Neuron (in vitro differentiated cells): ENCODE results near the gene PXDC1.
A peak's percentile ranks its signal among the peaks of the same experiment; 100 is the strongest.

Source experiments
- H2AFZ ChIP-seq: one replicate; pipeline ENCODE4 v1.6.1; 2013; ENCODE audit warnings: low read depth, mild to moderate bottlenecking, inconsistent platforms, low read length, moderate library complexity
- H3K27me3 ChIP-seq: one replicate; pipeline ENCODE4 v1.6.1; 2013; ENCODE audit warnings: low read length; ENCODE audit not compliant: insufficient read depth
- H3K36me3 ChIP-seq: one replicate; pipeline ENCODE4 v1.6.1; 2013; ENCODE audit warnings: low read length; ENCODE audit not compliant: insufficient read depth
- H3K4me1 ChIP-seq: one replicate; pipeline ENCODE4 v1.6.1; 2013; ENCODE audit warnings: low read length; ENCODE audit not compliant: insufficient read depth
- H3K4me3 ChIP-seq: 2 replicates; pipeline ENCODE4 v1.5.1; 2013; ENCODE audit warnings: mild to moderate bottlenecking, low read length, moderate library complexity
- H3K9me3 ChIP-seq: one replicate; pipeline ENCODE4 v1.6.1; 2013; ENCODE audit warnings: low read length

PXDC1 gene, protein sequence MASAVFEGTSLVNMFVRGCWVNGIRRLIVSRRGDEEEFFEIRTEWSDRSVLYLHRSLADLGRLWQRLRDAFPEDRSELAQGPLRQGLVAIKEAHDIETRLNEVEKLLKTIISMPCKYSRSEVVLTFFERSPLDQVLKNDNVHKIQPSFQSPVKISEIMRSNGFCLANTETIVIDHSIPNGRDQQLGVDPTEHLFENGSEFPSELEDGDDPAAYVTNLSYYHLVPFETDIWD

GRCh38 chr6:3751077-3751729 is at the start of gene PXDC1:
Gene PXDC1, minus strand, starts transcription at chr6:3751713. Its CDS starts 182 bp downstream, at chr6:3751531.
- peak within 1 kb of the TSS; percentile 72 for H2AFZ ChIP-seq
- H3K27me3 ChIP-seq = no peaks in the 10 kb centered on the region
- peaks cover 30% of the 10 kb centered on the region for H3K4me1 ChIP-seq
- H3K4me3 ChIP-seq = peak within 1 kb of the TSS; percentile 95
- H3K9me3 ChIP-seq = no peaks in the 10 kb centered on the region
- H3K36me3 ChIP-seq = no peaks in the 10 kb centered on the region

DNA sequence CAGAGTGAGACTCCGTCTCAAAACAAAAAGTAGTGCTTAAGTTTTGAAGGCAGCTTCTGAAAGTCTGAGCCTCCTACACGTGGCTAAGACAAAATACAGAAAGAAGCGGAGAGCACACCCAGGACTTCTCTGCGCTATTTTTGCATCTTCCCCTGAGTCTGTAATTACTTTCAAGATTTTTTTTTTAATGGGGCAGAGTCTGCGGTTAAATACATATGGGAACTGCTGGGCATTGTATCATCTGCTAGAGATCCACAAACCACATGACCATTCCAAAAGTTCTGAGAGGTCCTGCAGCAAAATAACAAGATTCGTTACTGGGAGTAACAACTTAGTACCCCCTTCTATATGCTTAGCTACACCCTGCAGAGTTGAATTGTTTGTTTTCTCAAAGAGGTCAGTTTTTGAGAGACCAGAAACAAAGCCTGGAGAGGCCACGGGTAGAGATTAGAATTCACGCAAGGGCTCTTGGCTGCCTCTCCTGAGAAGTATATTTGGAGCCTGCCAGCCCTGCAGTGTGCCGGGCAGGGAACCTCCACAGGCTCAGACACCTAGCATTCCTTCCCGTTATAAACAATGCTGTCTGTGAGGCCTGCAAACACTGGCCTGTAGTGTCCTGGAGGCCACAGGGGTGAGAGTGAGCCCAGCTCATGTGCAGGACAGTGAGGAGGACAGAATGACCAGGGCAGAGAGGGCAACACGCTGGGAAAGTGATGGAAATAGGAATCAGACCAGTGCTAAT is 49.5 kb upstream of the PXDC1 start:
- Histone ChIP-seq H3K9me3 (no peaks in the 10 kb centered on the region), H3K4me1 (peaks cover 50% of the 10 kb centered on the region), H2AFZ (no peak overlapping the region), H3K27me3 (no peaks in the 10 kb centered on the region), H3K4me3 (no peak overlapping the region), H3K36me3 (no peaks in the 10 kb centered on the region)

- Histone ChIP-seq H3K4me3 (no peak overlapping the region), H2AFZ (no peak overlapping the region), H3K27me3 (no peaks in the 10 kb centered on the region), H3K4me1 (peaks cover 57% of the 10 kb centered on the region), H3K36me3 (no peaks in the 10 kb centered on the region), H3K9me3 (no peaks in the 10 kb centered on the region)
Observed at GRCh38 chr6:3799719-3800118, 48.2 kb upstream of the PXDC1 start.

DNA sequence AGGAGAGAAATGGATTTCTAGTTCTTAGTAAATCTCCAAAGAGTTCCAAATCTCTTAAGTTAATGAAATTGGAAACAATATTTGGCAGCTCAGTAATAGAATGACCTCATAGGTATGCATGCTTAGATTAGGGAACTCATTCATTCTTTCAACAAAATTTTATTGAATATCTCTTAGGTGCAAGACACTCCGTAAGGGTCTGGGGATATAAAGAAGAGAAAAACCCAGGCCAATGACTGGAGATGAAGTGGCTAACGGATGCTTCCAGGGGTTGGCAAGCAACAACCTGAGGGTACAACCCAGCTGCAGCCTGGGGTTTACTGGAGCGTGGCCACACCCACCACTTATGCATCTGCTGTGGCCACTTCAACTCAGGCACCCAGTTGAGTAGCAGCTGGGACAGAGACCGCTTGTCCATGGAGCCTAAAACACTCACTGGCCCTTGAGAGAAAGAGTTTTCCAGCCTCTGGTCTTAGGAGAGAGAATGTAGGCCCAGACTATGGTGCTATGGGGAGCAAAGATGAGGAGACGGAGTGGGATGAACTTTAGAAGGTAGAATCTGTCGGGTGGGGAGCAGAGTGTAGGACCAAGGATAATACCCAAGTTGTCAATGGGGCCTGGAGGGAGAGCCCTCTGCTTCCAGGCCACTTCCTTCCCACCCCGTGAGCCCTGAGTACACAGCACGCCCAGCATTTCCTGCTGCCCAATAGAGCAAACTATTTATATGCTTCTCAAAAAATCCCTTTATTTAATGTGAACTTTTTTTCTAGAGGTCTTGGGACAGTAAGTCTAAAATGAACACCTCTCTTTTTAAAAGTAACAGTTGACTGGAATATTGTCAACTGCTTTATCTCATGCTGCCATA is 46.8 kb upstream of the PXDC1 start:
- H3K36me3 ChIP-seq = no peaks in the 10 kb centered on the region

GRCh38 chr6:3797231-3798054 is 45.9 kb upstream of the PXDC1 start:
- Histone ChIP-seq H2AFZ (no peak overlapping the region), H3K4me3 (no peak overlapping the region), H3K27me3 (no peaks in the 10 kb centered on the region), H3K4me1 (peaks cover 59% of the 10 kb centered on the region), H3K9me3 (no peaks in the 10 kb centered on the region), H3K36me3 (no peaks in the 10 kb centered on the region)

More for the DNA sequence above, 46.8 kb upstream of the PXDC1 start:
- Histone ChIP-seq H3K9me3 (no peaks in the 10 kb centered on the region), H3K27me3 (no peaks in the 10 kb centered on the region), H3K4me1 (peaks cover 59% of the 10 kb centered on the region), H3K4me3 (no peak overlapping the region), H2AFZ (no peak overlapping the region)

DNA sequence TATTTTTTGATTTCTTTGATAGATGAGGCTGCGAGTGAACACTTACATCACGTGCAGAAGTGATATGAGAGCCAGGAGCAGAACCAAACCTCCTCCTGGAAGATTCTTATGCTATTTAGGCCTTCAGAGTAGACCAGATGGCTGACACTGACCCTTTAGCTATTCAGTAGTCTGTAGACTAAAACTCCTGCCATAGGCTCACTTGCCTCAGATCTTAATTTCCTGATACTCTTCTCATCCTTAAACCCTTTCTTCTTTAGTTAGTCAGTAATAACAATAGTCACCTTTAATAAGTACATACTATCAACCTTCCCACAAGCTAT is 45.2 kb upstream of the PXDC1 start:
- Histone ChIP-seq H3K36me3 (no peaks in the 10 kb centered on the region), H3K9me3 (no peaks in the 10 kb centered on the region), H3K4me3 (peak overlapping the region; percentile 3), H3K4me1 (peaks cover 53% of the 10 kb centered on the region), H2AFZ (no peak overlapping the region), H3K27me3 (no peaks in the 10 kb centered on the region)

DNA sequence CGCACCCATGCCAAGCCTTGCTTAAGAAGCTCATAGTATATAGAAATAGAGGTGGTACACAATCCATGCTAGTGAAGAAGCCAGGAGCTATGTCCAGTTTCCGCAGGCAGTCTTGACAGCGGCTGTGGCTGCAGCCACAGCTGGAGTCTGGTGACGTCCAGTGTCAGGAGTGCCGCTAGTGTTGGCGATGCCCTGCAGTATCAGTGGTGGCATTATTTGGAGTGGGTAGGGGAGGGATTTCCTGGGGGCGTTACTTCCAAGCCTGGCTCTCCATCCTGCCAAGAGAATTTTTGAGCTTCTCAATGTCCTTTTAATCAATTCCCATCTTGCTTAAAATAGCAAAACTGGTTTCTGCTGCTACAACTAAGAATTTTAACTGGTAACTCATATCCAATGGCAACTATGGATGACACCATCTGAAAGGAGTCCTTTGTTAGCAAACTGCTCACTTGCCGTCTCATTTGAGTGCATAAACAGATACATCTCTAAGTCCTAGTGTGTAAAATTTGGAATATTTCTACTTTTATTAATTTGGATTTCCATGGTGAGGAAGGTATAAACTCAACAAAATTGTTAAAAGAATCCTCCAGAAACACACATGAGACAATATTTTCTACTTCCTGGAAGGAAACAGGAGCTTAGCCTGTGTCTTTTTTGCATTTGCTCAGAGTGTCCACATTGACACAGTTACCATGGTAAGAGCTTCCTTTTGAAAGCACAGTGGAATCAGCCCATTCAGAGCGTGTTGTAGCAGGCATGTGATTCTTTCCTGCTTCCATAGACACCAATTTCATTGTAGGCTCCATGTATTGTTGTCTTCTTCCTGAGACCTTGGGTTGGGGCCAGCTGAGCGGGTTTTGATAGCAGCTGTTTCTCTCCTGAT is 44.6 kb upstream of the PXDC1 start:
- Histone ChIP-seq H3K27me3 (no peaks in the 10 kb centered on the region), H2AFZ (no peak overlapping the region), H3K9me3 (no peaks in the 10 kb centered on the region), H3K4me1 (peaks cover 47% of the 10 kb centered on the region), H3K36me3 (no peaks in the 10 kb centered on the region), H3K4me3 (peak overlapping the region; percentile 16)

DNA sequence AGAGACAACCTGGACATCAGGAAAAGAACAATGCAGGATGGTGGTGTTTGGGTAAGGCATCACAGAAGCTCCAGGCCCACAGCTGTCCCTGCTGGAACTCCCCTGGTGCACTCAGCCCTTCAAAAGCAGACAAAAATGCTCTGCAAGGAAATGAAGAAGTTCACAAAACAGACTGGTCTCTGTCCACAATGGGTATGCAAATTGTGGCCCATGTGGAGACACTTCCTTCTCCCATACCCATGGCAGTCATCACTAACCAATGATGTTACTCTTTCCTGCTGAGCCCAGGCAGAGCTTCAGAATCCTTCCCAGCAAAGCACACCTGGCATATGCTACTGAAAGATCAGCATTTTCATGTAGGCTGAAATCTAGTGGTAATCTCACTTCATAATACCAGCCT is 42.6 kb upstream of the PXDC1 start:
- H3K27me3 ChIP-seq = no peaks in the 10 kb centered on the region
- no peak overlapping the region for H2AFZ ChIP-seq
- peaks cover 40% of the 10 kb centered on the region for H3K4me1 ChIP-seq
- no peaks in the 10 kb centered on the region for H3K9me3 ChIP-seq
- H3K4me3 ChIP-seq = no peak overlapping the region
- no peaks in the 10 kb centered on the region for H3K36me3 ChIP-seq

- H3K36me3 ChIP-seq = no peaks in the 10 kb centered on the region
- peaks cover 40% of the 10 kb centered on the region for H3K4me1 ChIP-seq
- no peak overlapping the region for H2AFZ ChIP-seq
- no peaks in the 10 kb centered on the region for H3K9me3 ChIP-seq
- no peaks in the 10 kb centered on the region for H3K27me3 ChIP-seq
- H3K4me3 ChIP-seq = no peak overlapping the region
Observed at GRCh38 chr6:3793545-3793944, 42.0 kb upstream of the PXDC1 start.

GRCh38 chr6:3791526-3792203 is 40.2 kb upstream of the PXDC1 start:
- Histone ChIP-seq H3K36me3 (no peaks in the 10 kb centered on the region), H2AFZ (no peak overlapping the region), H3K9me3 (no peaks in the 10 kb centered on the region), H3K4me3 (no peak overlapping the region), H3K27me3 (no peaks in the 10 kb centered on the region), H3K4me1 (peaks cover 21% of the 10 kb centered on the region)

DNA sequence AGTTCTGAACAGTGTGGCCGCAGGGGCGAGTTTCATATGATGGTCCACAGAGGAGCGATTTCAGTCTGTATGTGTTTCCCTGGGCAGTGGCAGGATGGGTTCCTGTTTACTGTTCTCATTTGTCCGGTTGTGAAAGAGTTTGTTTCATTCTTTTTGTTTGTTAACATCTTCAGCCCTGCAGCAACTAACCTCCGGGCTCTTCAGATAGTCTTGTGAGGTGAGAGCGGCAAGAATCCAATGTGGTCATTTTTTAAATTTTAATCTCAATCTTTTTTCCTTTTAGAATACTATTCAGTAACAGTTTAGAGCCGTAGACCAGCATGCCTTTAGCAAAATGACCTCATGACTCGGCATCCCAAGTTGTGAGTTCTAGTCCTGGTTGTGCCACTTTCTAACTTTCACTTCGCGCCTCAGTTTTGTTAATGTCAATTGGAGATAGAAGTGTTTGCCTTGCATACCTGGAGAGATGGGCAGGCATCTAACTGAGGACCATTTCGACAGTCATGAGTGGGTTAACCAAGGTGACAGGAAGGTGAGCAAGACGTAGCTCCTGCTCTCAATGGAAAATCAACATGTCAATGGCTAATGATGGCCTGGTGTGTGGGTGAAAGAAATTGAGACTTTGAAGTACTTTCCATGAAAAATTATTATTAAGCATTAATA is 38.5 kb upstream of the PXDC1 start:
- Histone ChIP-seq H3K36me3 (no peaks in the 10 kb centered on the region), H3K4me3 (no peak overlapping the region), H3K9me3 (no peaks in the 10 kb centered on the region), H3K4me1 (peaks cover 8% of the 10 kb centered on the region), H2AFZ (no peak overlapping the region), H3K27me3 (no peaks in the 10 kb centered on the region)
